HG03060 (cell line): Measurements from ENCODE around the gene FXN.

ENCODE experiments used
- ATAC-seq: cut with Tn5 transposase; IDR thresholded peaks from one replicate; pipeline ENCODE4 v1.9.1; 2021; ENCODE audit warnings: low read depth, moderate number of reproducible peaks; ENCODE audit not compliant: unreplicated experiment

The FXN gene

DNA sequence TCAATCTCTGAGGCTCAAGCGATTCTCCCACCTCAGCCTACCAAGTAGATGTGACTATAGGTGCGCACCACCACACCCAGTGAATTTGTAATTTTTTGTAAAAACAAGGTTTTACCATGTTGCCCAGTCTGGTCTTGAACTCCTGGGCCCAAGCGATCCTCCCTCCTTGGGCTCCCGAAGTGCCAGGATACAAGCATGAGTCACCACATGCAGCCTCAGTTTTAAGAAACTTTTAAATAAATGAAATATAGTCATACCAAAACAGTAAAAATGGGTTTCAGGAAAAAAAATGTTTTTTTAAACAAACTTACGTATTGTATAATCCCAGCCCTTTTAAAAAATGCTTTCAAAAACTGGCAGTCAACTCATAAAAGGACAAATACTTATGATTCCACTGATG is 26.6 kb downstream of the FXN start:
- ATAC-seq = no peak

DNA sequence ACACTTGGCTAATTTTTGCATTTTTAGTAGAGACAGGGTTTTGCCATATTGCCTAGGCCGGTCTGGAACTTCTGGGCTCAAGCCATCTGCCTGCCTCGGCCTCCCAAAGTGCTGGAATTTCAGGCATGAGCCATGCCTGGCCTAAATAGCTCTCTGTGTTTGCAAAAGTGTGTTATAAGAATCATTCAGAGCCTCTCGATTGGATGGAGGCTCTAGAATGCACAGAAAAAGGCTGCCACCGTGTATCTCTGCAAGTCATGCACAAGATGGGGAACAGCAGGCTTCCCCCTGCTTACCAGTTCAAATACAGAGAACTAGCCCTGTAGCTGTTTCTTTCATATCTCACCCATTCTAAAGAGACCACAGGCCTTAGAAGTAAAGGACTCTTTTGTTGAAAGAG is 28.3 kb downstream of the FXN start:
- no peak for ATAC-seq

GRCh38 chr9:69065660-69066059 is 30.1 kb downstream of the FXN start:
- no peak for ATAC-seq

GRCh38 chr9:69066955-69067354 is 31.4 kb downstream of the FXN start:
- no peak for ATAC-seq

- no peak for ATAC-seq
These were observed 34.6 kb downstream of the FXN start for GRCh38 chr9:69070201-69070600.

DNA sequence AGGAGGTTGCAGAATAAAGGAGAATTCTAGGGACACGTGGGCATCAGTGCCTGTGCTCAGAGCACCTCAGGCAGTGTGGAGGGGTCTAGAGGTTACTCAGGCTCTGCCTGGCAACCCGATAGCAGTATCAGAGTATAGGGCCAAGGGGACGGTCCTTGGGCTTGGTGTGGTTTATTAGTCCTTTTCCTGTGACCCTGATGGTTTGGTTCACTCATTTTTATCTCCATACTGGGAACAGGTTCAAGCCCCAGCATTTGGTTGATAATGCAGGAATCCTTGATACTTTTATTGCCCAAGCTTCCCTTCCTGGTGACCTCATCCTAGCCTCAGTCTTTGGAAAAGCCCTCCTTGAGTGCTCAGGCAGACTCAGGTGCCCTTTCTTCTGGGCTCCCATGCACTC is 35.5 kb downstream of the FXN start:
- ATAC-seq = no peak

GRCh38 chr9:69073103-69073502 is 37.6 kb downstream of the FXN start:
- no peak for ATAC-seq

DNA sequence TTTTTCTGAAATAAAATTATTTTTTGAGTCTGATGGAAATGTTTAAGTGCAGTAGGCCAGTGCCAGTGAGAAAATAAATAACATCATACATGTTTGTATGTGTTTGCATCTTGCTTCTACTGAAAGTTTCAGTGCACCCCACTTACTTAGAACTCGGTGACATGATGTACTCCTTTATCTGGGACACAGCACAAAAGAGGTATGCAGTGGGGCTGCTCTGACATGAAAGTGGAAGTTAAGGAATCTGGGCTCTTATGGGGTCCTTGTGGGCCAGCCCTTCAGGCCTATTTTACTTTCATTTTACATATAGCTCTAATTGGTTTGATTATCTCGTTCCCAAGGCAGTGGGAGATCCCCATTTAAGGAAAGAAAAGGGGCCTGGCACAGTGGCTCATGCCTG is 39.2 kb downstream of the FXN start:
- no peak for ATAC-seq

DNA sequence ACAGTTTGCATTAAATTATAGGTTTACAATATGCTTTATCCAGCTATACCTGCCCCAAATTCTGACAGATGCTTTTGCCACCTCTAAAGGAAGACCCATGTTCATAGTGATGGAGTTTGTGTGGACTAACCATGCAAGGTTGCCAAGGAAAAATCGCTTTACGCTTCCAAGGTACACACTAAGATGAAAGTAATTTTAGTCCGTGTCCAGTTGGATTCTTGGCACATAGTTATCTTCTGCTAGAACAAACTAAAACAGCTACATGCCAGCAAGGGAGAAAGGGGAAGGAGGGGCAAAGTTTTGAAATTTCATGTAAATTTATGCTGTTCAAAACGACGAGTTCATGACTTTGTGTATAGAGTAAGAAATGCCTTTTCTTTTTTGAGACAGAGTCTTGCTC is 41.0 kb downstream of the FXN start:
- ATAC-seq = no peak

GRCh38 chr9:69078069-69078468 is 42.5 kb downstream of the FXN start:
- ATAC-seq = no peak

GRCh38 chr9:69078581-69078980 is 43.0 kb downstream of the FXN start:
- no peak for ATAC-seq

DNA sequence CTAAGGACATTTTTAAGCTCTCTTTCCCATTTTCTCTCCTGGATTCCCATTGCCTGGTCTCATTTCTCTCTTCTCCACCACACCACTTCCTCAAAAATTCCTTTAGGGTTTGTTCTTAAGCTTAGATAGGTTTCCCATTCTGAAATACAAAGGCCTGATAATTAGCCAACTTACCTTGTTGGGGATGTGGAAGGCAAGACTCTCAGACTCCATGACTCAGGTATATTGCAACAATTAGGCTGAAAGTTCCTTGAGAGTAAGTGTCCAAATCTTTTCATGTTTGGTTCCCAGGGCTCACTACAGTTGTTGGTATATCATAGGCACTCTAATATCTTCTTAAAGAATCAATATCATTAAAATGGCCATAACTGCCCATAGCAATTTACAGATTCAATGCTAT is 43.6 kb downstream of the FXN start:
- ATAC-seq = no peak

GRCh38 chr9:69081261-69081660 is 45.7 kb downstream of the FXN start:
- no peak for ATAC-seq

DNA sequence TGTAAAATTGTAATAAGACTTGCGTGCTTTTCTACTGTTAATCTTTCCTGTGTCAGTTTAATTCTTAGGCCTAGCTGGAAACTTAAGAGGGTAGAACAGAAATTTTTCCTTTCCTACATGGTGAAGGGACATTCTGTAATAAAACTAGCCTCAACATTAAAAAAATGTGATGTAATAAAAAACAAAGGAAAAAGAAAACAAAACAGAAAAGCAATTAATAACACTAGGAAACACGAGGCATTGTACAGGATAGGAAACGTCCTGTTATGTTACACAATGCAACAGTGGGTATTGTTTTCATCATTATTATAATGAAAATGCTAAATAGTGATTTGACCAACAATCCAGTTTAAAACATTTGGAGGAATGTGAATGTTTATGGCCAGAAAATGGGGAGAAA is 47.8 kb downstream of the FXN start:
- ATAC-seq = no peak

DNA sequence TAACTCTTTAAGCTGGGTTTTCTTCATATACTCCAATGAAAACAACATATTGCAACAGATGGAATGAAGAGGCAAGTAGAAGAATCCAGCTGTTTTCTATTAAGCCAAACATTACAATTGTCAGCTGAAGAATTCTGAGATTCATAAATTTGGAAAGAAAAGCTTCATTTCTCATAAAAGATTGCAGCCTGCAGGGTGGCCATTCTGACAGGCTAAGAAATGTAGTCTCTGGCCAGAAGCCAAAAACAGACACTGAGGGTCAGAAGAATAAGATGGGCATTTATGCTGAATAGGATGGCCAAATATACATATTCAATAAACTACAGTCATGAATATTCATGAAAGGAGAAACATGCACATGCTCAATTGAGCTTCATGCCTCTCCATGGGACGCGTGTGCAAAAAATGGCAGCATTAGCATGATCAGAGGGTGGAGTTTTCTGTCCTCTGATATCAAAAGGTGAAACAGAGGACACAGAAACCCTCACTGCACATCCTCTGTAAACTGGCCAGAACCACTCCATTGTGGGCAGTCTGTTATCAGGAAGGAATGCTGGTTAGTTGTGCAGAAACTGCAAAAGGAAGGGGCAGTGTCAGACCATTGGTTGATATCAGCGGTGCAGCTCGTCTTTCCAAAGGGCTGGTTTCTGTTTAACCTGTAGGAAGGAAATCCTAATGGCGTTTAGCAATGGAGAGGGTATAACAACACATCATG is 50.2 kb downstream of the FXN start:
- no peak for ATAC-seq

- ATAC-seq = no peak
These were observed 50.8 kb downstream of the FXN start for GRCh38 chr9:69086312-69086711.

DNA sequence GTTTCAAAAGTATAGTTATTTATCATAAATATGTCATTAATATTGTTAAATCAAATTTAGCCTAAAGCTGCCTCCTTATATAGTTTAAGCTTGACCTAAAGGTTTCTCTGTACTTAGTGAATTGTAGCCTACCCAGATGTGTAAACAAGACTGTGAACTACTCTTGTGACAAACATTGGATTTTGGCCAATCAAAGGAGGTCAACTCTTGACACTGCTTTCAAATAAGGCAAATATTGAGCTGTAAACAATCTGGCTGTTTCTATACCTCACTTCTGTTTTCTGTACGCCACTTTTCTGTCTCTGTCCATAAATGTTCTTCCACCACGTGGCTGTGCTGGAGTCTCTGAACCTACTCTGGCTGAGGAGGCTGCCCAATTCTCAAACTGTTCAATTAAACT is 51.2 kb downstream of the FXN start:
- no peak for ATAC-seq

DNA sequence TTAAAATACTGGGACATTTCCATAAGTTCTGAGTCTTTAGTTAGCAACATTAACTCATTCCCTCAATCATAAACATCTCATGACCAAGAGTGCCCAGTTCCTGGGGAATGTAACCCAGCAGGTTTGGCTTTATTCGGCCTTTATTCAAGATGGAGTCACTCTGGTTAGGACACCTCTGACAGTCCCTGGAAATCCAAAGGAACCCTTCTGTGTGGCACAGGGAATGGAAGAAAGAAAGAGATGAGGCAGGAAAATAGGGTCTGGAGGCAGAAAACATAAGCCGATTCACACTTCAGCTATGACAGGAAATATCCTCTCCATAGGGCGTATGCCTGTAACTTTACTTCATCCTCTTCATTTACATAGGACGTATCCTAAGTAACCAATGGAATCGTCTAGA is 53.5 kb downstream of the FXN start:
- ATAC-seq = no peak

- no peak for ATAC-seq
These were observed 53.9 kb downstream of the FXN start for GRCh38 chr9:69089491-69089890.

DNA sequence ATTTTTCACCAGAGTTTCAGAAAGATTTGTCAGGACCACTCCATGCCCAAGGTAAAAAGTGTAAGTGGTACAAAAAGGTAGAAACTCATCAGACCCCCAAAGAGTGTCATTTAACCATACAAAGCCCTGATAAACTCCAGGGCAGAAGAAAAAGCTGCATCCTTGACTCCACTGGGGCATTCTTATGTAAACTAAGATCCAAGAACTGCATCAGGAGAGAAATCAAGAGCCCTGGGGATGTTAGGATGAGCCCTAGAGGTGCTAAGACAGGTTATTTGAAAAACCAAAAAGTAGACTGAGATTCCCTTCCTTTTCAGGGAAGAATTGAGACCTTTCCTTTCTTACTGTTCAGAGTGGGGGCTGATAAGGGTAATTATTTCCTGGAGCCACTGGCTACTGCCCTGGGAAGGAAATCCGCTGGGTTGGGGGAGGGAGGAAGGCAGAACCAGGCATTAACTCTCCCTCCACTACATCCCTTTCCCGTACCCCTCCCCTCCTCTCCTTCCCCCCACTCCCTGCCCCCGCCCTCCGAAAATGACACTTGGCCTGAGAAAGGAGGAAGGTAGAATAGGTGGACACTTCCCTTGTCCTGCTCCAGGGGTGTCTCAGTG is 54.7 kb downstream of the FXN start:
- ATAC-seq = no peak

GRCh38 chr9:69090946-69091345 is 55.4 kb downstream of the FXN start:
- no peak for ATAC-seq

DNA sequence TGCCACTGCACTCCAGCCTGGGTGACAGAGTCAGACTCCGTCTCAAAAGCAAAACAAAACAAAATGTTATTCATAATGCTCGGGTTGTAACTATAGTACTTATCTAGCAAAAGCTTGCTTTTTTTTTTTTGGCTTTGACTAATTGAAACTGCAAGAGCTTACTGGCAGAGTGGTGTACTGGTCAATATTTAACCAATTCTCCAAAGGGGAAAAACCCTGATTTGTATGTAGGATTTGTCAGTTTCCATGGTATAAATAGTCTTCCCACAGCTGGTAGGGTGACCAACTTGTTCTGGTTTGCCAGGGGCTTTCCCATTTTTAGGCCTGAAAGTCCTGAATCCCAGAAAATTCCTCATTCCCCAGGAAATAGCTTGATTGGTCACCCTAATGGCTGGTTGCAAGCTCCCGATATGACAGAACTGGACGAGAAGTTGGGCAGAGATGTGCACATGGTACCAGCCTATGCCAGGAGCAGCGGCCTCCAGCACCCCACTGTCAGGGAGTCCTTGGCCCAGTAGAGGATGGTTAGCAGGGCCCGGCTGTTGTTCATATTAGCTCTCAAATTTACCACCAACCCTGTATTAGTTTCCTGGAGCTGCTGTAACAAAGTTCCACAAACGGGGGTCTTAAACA is 58.0 kb downstream of the FXN start:
- ATAC-seq = no peak
